ENCODE measurements around the gene CSTPP1. TPM values are rescaled to one million over a fixed set of nuclear protein-coding genes. Genes with fewer than 3 reads are reported as not detected.

The CSTPP1 gene
- total RNA-seq, 1 donor from 2014 or later: 25.9 TPM

GRCh38 chr11:47175746-47176327, 239.3 kb downstream of the CSTPP1 start:
- DNase-seq (ENCODE audit: extremely low read depth, low read depth, low spot score): no peak

GRCh38 chr11:47176328-47177228, 240.0 kb downstream of the CSTPP1 start, which contains the start of gene ARFGAP2:
Gene ARFGAP2, minus strand, starts transcription at chr11:47176879. Its CDS starts 26 bp downstream, at chr11:47176853.
- DNase-seq (ENCODE audit: extremely low read depth, low read depth, low spot score): no peak

GRCh38 chr11:47177229-47177845, 240.8 kb downstream of the CSTPP1 start:
- DNase-seq (ENCODE audit: extremely low read depth, low read depth, low spot score): no peak

- DNase-seq (ENCODE audit: extremely low read depth, low read depth, low spot score): no peak
Observed at GRCh38 chr11:47177846-47178245, 241.3 kb downstream of the CSTPP1 start.

GRCh38 chr11:47178316-47178715, 241.8 kb downstream of the CSTPP1 start:
- DNase-seq (ENCODE audit: extremely low read depth, low read depth, low spot score): no peak

- no peak for DNase-seq (ENCODE audit: extremely low read depth, low read depth, low spot score)
Observed at GRCh38 chr11:47178737-47179654, 242.4 kb downstream of the CSTPP1 start.

- no peak for DNase-seq (ENCODE audit: extremely low read depth, low read depth, low spot score)
Observed at GRCh38 chr11:47179655-47179991, 243.1 kb downstream of the CSTPP1 start.

- DNase-seq (ENCODE audit: extremely low read depth, low read depth, low spot score): no peak
Observed at GRCh38 chr11:47180006-47180787, 243.6 kb downstream of the CSTPP1 start.

- no peak for DNase-seq (ENCODE audit: extremely low read depth, low read depth, low spot score)
Observed at GRCh38 chr11:47181271-47181670, 244.7 kb downstream of the CSTPP1 start.

GRCh38 chr11:47182380-47182779, 245.8 kb downstream of the CSTPP1 start:
- DNase-seq (ENCODE audit: extremely low read depth, low read depth, low spot score): no peak

GRCh38 chr11:47183031-47183856, 246.7 kb downstream of the CSTPP1 start:
- no peak for DNase-seq (ENCODE audit: extremely low read depth, low read depth, low spot score)

GRCh38 chr11:47183969-47184368, 247.4 kb downstream of the CSTPP1 start:
- DNase-seq (ENCODE audit: extremely low read depth, low read depth, low spot score): no peak

GRCh38 chr11:47184711-47185304, 248.2 kb downstream of the CSTPP1 start:
- no peak for DNase-seq (ENCODE audit: extremely low read depth, low read depth, low spot score)

- no peak for DNase-seq (ENCODE audit: extremely low read depth, low read depth, low spot score)
Observed at GRCh38 chr11:47185305-47186075, 248.9 kb downstream of the CSTPP1 start.

- DNase-seq (ENCODE audit: extremely low read depth, low read depth, low spot score): no peak
Observed at GRCh38 chr11:47186076-47186699, 249.6 kb downstream of the CSTPP1 start, which contains the start of gene PACSIN3. Gene PACSIN3, minus strand, starts transcription at chr11:47186434. Its CDS starts 3,707 bp downstream, at chr11:47182727.

GRCh38 chr11:47186700-47187695, 250.4 kb downstream of the CSTPP1 start:
- DNase-seq (ENCODE audit: extremely low read depth, low read depth, low spot score): no peak

Measured in glomerular endothelial cell (primary cell).